Pancreas (tissue), 10 donors: ENCODE measurements around the gene TLX2. TPM values are rescaled to one million over a fixed set of nuclear protein-coding genes. Genes with fewer than 3 reads are reported as not detected.
A peak's percentile ranks its signal among the peaks of the same experiment; 100 is the strongest.

Experiments used
- ATAC-seq, 4 donors: fragments of 200-7000 bp; cut with Tn5 transposase; one replicate each; pipeline versions ENCODE4 v1.8.0 to v1.9.1; 2020; ENCODE audit warnings: mild to moderate bottlenecking in 4 of 4, moderate library complexity in 4 of 4
- DNase-seq, 6 donors: peaks; one replicate each; pipeline ENCODE4 v3.0.0-alpha.2; 2020
- FAIRE-seq: peaks from 2 replicates; lab custom pipeline; 2012; peaks lifted over from hg19 to GRCh38; lab: Jason Lieb, UNC
- H3K27ac ChIP-seq, 4 donors: fragments of 200-600 bp; sonication (generic); 1 replicate in 3 of 4; 2 replicates in 1 of 4; pipeline versions ENCODE4 v1.5.0 to v1.8.0; 2020
- H3K27me3 ChIP-seq, 4 donors: fragments of 200-600 bp; one replicate each; pipeline ENCODE4 v1.8.0; 2021
- H3K36me3 ChIP-seq, 3 donors: fragments of 200-600 bp; sonication (generic) in 1 of 3; one replicate each; pipeline versions ENCODE4 v1.5.0 to v1.8.0; 2020 to 2021
- H3K4me1 ChIP-seq, 3 donors: fragments of 200-600 bp; one replicate each; pipeline ENCODE4 v1.8.0; 2021
- H3K4me3 ChIP-seq, 4 donors: fragments of 200-600 bp; sonication (generic) in 2 of 4; one replicate each; pipeline versions ENCODE4 v1.5.0 to v1.8.0; 2020 to 2021
- H3K9me3 ChIP-seq, 4 donors: fragments of 200-600 bp; one replicate each; pipeline ENCODE4 v1.8.0; 2021
- WGBS, 2 donors: extraction: QIAGEN DNeasy Blood & Tissue Kit; methylation state at CpG; one replicate each; pipeline ENCODE4 v1.1.7; 2013; 5-methylcytosine and 5-hydroxymethylcytosine counted together
- intact Hi-C, 3 donors: fragments of 100-400 bp; cut with DNase I; formaldehyde crosslinking; loops; one replicate each; pipeline versions ENCODE4 v1.11.1 to v1.14.2; 2022
- polyA plus RNA-seq, 2 donors: library from polyadenylated mRNA; stranded (reverse); fragments of 200-250 nt; gene quantifications; one replicate each; pipeline ENCODE4 v1.2.3, GENCODE V29; 2013
- total RNA-seq, 6 donors: library from RNA; stranded (reverse); fragmentation: NEBNext Ultra II Directional in 4 of 6; extraction: Animal tissue kit (Norgen Biotek cat#: 25700) in 4 of 6; gene quantifications; one replicate each; pipeline versions ENCODE4 v1.2.1 to v1.2.4, GENCODE V29; 2021 to 2023
- TF ChIP-seq, protein P1 (sequence below), 4 donors: fragments of 200-600 bp; sonication (generic) in 3 of 4; IDR thresholded peaks; one replicate each; pipeline versions ENCODE4 v1.5.0 to v1.8.0; 2021; ENCODE audit warnings: antibody characterized with exemption in 4 of 4
- donor health status: healthy with polysubstance abuse.
- donor health status: DM: no; HTN: no; CAD: no; lungs with moderate emphysema.
- donor health status: DM: no; HTN: no; CAD: no.
- donor health status: control.
- donor health status: control.
- donor health status: Bipolar disorder and iron deficiency.
- donor health status: DM: yes; HTN: yes; CAD: no.
- donor health status: DM: no; HTN: no; CAD: no.
- donor health status: DM: no; HTN: no; CAD: no.
- donor health status: DM: yes; HTN: yes; CAD: no.

Gene TLX2
- total and polyA plus RNA-seq, 8 donors, result 0.12 TPM; not detected in 7

DNA sequence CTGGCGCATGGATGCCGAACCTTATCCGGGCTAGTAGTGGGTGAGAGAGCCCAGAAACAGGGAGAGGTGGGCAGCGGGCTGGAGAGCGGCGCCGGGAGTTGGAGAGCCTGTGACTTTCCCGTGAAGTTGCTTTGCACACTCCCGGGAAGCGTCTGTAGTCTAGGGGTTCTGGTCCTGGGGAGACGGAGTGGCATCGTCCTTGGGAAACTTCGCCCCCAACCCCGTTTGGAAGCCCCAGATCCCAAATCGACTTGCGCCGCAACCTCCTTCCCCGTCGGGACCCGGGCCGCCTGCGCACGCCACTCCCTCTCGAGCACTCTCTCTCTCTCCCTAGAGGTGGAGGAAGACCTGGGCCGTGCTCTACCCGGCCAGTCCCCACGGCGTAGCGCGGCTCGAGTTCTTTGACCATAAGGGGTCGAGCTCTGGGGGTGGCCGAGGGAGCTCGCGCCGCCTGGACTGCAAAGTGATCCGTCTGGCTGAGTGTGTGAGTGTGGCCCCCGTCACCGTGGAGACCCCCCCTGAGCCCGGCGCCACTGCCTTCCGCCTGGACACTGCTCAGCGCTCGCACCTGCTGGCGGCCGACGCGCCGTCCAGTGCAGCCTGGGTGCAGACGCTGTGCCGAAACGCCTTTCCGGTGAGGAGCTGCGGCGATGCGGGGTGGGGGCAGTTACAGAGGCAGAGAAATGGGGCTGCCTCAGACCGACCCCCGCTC, 40.7 kb downstream of the TLX2 start:
- 3 to 6% methylated on average over 48 to 58 of the region's 58 CpGs for WGBS, 2 donors
- TF ChIP-seq, protein P1, sequence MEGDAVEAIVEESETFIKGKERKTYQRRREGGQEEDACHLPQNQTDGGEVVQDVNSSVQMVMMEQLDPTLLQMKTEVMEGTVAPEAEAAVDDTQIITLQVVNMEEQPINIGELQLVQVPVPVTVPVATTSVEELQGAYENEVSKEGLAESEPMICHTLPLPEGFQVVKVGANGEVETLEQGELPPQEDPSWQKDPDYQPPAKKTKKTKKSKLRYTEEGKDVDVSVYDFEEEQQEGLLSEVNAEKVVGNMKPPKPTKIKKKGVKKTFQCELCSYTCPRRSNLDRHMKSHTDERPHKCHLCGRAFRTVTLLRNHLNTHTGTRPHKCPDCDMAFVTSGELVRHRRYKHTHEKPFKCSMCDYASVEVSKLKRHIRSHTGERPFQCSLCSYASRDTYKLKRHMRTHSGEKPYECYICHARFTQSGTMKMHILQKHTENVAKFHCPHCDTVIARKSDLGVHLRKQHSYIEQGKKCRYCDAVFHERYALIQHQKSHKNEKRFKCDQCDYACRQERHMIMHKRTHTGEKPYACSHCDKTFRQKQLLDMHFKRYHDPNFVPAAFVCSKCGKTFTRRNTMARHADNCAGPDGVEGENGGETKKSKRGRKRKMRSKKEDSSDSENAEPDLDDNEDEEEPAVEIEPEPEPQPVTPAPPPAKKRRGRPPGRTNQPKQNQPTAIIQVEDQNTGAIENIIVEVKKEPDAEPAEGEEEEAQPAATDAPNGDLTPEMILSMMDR (IDR thresholded peaks at IDR 0.05), result no peak
- DNase-seq (peak; percentile 40 to 86 (median 66)), ATAC-seq (peak; percentile 65 to 77 (median 74)), FAIRE-seq (no peak)
- Histone ChIP-seq H3K4me1 (no peaks in the 10 kb centered on the region), H3K27ac (peak overlapping the region; percentile 65 to 77 (median 70)), H3K27me3 (no peaks in the 10 kb centered on the region), H3K4me3 (peak overlapping the region; percentile 59 to 93 (median 76)), H3K9me3 (no peaks in the 10 kb centered on the region), H3K36me3 (no peaks in the 10 kb centered on the region)
- intact Hi-C loops, result no loop called here

DNA sequence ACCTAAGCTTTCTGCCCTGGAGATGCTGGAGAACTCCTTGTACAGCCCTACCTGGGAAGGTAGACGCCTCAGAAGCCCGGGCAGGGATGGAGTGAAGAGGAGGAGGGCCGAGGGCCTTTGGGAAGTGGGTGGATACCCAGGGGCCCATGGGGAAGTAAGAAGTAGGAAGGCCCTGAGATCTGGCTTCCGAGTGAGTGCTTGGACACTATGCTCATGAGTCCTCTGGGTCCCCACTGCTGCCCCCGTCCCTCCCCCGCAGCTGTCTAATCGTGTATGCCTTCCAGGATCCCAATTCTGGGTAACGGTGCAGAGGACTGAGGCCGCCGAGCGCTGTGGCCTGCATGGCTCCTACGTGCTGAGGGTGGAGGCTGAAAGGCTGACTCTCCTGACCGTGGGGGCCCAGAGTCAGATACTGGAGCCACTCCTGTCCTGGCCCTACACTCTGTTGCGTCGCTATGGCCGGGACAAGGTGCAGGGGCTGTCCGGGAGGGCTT, 41.4 kb downstream of the TLX2 start:
- intact Hi-C loops, result no loop called here
- Histone ChIP-seq H3K27me3 (no peaks in the 10 kb centered on the region), H3K4me1 (no peaks in the 10 kb centered on the region), H3K36me3 (no peaks in the 10 kb centered on the region), H3K4me3 (peak overlapping the region in 3 of 4 donors; percentile 60 to 93 (median 91)), H3K9me3 (no peaks in the 10 kb centered on the region), H3K27ac (peak overlapping the region in 2 of 4 donors; percentile 65 to 77)
- FAIRE-seq (no peak), DNase-seq (peak in 2 of 6 donors; percentile 35 to 53), ATAC-seq (no peak)
- TF ChIP-seq, protein P1 (IDR thresholded peaks at IDR 0.05), result no peak
- WGBS, 2 donors, result 82 to 87% methylated on average over 17 of the region's 17 CpGs

DNA sequence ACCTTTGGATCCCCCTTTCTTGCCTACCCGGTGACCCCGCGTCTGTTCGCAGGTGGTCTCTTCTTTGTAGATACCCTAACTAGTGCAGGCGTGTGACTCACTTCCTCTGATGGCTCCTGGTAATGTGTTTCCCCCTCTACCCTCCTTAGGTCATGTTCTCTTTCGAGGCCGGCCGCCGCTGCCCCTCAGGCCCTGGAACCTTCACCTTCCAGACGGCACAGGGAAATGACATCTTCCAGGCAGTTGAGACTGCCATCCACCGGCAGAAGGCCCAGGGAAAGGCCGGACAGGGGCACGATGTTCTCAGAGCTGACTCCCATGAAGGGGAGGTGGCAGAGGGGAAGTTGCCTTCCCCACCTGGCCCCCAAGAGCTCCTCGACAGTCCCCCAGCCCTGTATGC, 41.9 kb downstream of the TLX2 start:
- intact Hi-C loops, result no loop called here
- Histone ChIP-seq H3K27ac (no peak overlapping the region), H3K36me3 (no peaks in the 10 kb centered on the region), H3K9me3 (no peaks in the 10 kb centered on the region), H3K4me3 (peak overlapping the region in 1 of 4 donors; percentile 93), H3K4me1 (no peaks in the 10 kb centered on the region), H3K27me3 (no peaks in the 10 kb centered on the region)
- 91 to 94% methylated on average over 14 of the region's 14 CpGs for WGBS, 2 donors
- no peak for FAIRE-seq
- TF ChIP-seq, protein P1 (IDR thresholded peaks at IDR 0.05), result no peak
- no peak for ATAC-seq
- no peak for DNase-seq

DNA sequence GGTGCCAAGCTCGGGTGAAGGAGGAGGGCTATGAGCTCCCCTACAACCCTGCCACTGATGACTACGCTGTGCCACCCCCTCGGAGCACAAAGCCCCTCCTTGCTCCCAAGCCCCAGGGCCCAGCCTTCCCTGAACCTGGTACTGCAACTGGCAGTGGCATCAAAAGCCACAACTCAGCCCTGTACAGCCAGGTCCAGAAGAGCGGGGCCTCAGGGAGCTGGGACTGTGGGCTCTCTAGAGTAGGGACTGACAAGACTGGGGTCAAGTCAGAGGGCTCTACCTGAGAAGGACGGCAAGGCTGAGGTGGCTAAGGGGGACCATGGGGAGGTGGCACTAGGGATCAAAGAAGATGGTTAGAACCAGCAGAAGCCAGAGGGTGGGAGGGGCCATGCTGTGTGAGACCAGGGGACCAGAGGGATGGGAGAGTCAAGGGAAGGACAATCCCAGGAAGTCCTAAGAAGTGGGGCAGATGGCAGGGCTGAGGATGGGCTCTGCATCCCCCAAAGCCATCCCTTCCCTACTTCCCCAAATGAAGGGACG, 42.7 kb downstream of the TLX2 start:
- Histone ChIP-seq H3K4me3 (no peak overlapping the region), H3K27me3 (no peaks in the 10 kb centered on the region), H3K27ac (no peak overlapping the region), H3K4me1 (no peaks in the 10 kb centered on the region), H3K9me3 (no peaks in the 10 kb centered on the region), H3K36me3 (no peaks in the 10 kb centered on the region)
- ATAC-seq (no peak), DNase-seq (no peak), FAIRE-seq (no peak)
- TF ChIP-seq, protein P1 (IDR thresholded peaks at IDR 0.05), result no peak
- 89 to 96% methylated on average over 6 of the region's 6 CpGs for WGBS, 2 donors
- intact Hi-C loops, result no loop called here
